Stimulated activated CD8-positive, alpha-beta memory T cell treated with anti-CD3 and anti-CD28 coated beads, Interleukin-15, amount 100 ng/mL, for 4 hours (primary cell): Measurements from ENCODE around the gene C1QTNF1.

ENCODE experiments used
- DNase-seq, 2 donors: peaks; one replicate each; pipeline ENCODE4 v3.0.0-alpha.2; 2020; ENCODE audit warnings: low read depth in 2 of 2

C1QTNF1 gene

DNA sequence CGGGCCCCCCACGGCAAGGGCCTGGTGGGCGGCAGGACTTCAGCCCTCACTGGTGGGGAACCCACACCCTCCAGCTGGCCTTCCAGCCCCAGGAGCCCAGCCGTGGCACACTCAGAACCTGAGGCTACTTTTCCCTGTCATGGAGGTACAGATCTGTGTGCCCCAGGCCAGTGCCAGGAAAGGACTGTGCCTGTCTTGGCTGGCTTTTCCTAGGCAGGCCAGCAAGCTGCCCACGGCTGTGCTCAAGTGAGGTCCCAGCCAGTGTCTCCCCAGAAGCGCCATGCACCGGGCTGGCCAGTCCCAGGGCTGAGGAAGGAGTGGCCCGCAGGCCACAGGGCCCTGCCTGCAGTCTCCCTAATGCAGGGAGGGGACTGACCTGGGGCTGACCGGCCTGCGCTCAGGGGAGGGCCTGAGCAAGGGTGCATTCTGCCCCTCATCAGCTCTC is 67.3 kb downstream of the C1QTNF1 start:
- DNase-seq = no peak

DNA sequence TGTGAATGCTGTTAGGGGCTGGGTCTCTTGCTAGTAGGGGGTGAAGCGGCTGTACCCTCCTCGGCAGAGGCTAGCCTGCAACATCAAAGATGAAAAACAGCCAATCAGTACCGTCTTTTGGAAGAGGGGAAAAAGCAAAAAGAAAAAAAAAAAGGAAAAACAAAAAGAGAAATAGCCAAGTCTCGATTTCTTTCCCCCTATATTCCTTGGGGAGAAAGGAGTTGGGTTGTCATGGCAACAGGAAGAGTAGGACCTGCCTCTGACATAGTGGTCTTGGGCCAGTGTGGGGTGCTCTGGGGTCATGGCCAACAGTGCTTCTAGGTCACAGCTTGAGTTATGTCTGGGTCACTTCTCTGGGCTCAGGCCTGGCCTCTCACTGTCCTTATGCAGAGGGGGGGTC is 68.6 kb downstream of the C1QTNF1 start:
- DNase-seq = no peak

DNA sequence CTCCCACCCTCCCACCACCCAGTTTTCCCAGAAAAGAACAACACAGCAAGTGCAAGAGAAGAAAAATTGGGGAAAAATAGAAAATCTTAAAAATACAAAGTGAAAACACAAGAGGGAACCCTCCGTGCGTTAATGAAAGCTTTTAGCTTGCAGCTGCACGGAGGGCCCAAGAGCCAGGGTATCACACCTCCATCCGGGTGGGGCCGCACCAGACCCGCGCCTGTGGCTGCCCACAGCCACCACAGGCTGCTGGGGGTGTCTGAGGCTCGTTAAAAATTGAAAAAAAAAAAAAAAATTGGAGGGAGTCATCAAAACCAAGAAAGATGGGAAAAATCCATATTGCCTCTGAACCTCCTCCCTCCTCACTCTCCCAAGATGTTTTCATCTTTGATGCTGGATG is 69.3 kb downstream of the C1QTNF1 start:
- no peak for DNase-seq

DNA sequence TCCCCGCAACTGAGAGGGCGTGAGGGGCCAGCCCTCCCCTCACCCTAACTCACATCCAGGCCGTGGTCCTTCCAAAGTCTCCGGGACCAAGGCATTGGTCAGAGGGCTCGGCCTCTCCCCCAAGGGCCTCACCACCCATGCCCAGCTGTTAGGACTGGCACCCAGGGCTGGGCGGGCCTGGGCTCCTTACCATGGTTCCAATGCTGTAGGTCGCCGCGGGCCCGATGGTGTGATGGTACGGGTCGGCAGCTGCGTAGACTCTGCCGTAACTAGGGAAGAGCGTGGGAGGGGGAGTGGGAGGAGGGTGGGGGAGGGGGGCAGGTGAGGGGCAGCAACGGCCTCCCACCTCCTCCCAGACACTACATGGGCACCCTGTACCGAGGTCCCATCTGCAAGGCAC is 70.3 kb downstream of the C1QTNF1 start:
- DNase-seq = no peak

DNA sequence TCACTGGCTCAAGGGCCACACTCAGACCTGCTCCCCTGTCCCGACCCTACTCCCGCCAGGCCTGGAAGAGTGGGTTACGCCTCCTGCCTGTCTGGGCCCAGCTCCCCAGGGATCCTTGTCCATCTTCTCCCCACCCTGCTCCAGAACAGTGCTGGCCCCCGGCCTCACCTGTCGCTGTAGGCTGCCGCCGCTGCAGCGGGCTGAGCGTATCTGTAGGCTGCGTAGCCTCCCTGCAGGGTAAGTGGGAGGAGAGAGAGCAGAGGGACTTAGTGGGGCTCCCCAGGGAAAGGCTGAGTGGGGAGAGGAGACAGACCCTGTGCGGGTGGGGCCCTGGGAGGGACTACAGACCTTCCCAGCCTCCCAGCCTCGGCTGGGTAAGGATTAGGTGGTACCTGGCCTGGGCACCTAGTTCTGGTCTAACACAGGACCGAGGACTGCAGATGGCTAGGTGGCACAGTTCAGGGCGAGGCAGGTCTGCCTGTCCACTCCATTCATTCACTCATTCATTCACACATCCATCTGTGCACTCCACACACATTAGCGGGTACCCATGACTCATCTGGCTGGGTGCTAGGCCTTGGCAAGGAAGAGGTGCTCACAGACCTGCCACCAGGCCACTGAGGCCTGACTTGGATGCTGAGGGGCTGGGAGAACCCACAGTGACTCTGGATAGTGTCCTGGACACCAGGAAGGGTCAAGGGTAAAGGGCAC is 71.5 kb downstream of the C1QTNF1 start:
- no peak for DNase-seq

DNA sequence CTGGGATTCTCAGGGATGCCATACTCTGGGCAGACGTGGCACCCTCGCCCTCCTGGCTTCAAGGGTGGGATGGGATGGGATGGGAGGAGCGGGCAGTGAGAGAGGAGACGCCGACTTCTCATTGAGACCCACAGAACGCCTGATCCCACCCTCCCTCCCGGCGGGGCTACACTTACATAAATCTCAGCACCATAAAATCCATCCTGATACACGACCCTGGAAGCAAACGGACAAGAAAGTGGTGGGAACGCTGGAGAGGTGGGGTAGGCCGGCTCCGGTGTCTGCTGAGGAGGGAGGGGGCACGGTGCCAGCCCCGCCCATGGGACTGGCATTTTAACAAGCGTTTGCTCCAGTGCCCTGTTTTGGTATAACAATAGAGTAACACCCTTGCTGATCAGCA is 72.5 kb downstream of the C1QTNF1 start:
- no peak for DNase-seq

DNA sequence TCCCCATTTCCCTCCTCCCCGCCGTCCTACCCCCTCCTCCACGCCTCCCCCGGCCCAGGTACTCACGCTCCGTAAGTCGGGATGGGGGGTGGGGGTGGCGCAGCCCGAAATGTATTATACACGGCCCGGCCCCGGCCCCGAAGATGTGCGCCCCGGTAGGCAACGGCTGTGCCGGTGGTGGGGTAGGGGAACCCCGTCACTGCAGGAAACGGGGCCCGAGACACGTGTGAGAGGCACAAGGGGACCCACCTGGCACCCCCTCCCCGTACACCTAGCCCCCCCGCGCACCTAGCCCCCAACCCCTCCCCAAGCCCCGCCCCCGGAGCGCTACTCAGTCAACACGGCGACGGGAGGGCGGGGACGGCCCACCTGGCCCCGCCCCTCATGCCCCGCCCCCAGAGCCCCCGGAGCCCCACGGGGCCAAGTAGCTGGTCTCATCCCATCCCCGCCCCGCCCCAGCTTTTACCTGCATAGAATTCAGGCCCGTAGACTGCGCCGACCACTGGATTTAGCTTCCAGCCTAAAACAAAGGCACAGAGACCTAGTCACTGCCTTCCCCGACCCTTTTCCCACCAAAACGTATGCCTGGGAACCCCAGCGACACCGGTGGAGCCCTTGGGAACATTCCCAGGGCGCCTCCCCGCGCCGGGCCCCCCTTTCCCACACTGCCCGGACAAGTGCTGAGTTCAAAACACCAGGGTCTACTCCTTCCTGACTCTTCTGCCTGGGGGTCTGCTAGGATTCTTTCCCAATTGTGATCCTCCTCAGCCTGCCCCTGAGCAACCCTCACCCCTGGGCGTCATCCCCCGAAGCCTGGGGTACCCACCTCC is 73.5 kb downstream of the C1QTNF1 start:
- DNase-seq = no peak

DNA sequence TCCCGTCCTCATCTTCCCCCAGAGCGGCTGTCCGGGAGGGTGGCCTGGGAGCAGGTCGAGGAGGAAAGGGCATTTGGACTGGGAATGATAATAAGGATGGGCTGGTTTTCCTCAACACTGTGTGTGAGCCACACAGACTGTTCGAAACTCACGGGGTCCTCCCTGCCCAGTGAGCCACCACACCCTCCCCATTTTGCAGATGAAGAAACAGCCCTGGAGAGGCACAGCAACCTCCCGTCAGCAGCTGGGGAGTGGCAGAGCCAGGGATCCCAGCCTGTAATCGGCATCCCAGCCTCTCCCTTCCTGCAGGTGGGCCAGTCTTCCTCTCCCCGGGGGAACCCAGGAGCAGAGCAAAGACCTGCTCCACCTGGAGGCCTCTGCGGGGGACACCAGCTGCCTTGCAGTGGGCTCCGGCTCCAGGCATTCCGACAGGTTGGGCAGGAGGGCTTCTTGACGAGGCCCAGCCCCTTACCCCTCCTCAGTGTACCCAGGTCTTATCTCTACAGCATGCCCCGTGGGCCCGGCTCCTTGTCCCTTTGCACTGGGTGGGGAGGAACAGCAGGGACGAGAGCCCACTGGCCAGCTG is 74.4 kb downstream of the C1QTNF1 start:
- DNase-seq = no peak
